Cortex of kidney (tissue), 1 donor: ENCODE data around the gene COL5A1.

Experiments used
- DNase-seq: peaks from one replicate; lab custom pipeline; 2025; lab: John Stamatoyannopoulos, UW

COL5A1 gene

GRCh38 chr9:134880484-134881312 is 239.1 kb downstream of the COL5A1 start, which contains the start of gene FCN2:
Gene FCN2 (plus strand): TSS chr9:134880810. CDS start chr9:134880822, 12 bp downstream.
- no peak for DNase-seq

GRCh38 chr9:134881313-134881670 is 239.7 kb downstream of the COL5A1 start:
- DNase-seq: no peak

- no peak for DNase-seq
These were observed 240.7 kb downstream of the COL5A1 start for GRCh38 chr9:134882204-134882785.

GRCh38 chr9:134883040-134883782 is 241.6 kb downstream of the COL5A1 start:
- no peak for DNase-seq

GRCh38 chr9:134884492-134884891 is 242.9 kb downstream of the COL5A1 start:
- DNase-seq: no peak

- no peak for DNase-seq
These were observed 243.5 kb downstream of the COL5A1 start for GRCh38 chr9:134885001-134885678.

- DNase-seq: no peak
These were observed 244.2 kb downstream of the COL5A1 start for GRCh38 chr9:134885679-134886412.

- no peak for DNase-seq
These were observed 244.9 kb downstream of the COL5A1 start for GRCh38 chr9:134886413-134886913.

- DNase-seq: no peak
These were observed 245.6 kb downstream of the COL5A1 start for GRCh38 chr9:134887219-134887618.

GRCh38 chr9:134887686-134888602 is 246.3 kb downstream of the COL5A1 start:
- no peak for DNase-seq

GRCh38 chr9:134888603-134889190 is 247.1 kb downstream of the COL5A1 start:
- no peak for DNase-seq

GRCh38 chr9:134889386-134890154 is 248.0 kb downstream of the COL5A1 start:
- DNase-seq: no peak

- no peak for DNase-seq
These were observed 248.5 kb downstream of the COL5A1 start for GRCh38 chr9:134890155-134890495.

- DNase-seq: no peak
These were observed 249.4 kb downstream of the COL5A1 start for GRCh38 chr9:134891053-134891452.

GRCh38 chr9:134891713-134892112 is 250.1 kb downstream of the COL5A1 start:
- DNase-seq: no peak

GRCh38 chr9:134892221-134892620 is 250.6 kb downstream of the COL5A1 start:
- no peak for DNase-seq

GRCh38 chr9:134892820-134893420 is 251.3 kb downstream of the COL5A1 start:
- DNase-seq: no peak
